ENCODE results near the gene LCA5. TPM values are rescaled to one million over a fixed set of nuclear protein-coding genes. Genes with fewer than 3 reads are reported as not detected.
"Not testable (repeated sequence)": the region's sequence is repeated elsewhere in the genome, so short reads cannot be mapped to it uniquely, and the experiment has no call there.

The LCA5 gene
- total RNA-seq, 1 donor from 2014 or later, result 5.8 TPM

- no peak for DNase-seq (ENCODE audit: low spot score)
Observed at GRCh38 chr6:79467716-79468115, 69.5 kb downstream of the LCA5 start.

DNA sequence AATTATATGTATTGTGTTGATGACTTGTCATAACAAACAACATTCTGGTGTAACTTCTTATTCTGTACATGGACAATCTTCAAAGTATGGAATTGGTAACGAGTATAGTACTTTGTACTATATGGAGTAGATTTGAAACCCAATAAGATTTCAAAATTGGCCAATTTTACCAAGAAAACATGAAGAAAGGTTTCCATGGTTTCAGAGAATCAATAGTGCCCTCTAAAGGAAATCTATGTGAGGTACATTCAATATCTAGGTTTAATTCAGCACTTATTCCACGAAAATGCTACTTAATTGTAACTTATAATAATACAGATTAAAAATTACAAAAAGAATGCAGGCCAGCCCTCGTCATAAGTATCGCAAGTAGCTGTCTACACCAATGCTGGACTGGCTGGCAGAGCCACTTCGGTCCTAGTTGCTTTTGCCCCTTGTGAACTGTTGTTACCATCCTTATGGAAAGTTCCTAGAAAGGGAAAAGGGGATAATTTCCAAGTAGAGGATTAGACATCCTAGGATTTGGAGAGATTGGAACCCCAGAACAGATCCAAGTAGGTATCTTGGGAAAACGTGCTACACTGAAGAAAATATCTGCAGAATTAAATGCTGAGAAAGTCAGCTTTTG, 70.9 kb downstream of the LCA5 start:
- no peak for DNase-seq (ENCODE audit: low spot score)

GRCh38 chr6:79465381-79465780, 71.8 kb downstream of the LCA5 start:
- DNase-seq (ENCODE audit: low spot score), result no peak

- DNase-seq (ENCODE audit: low spot score), result no peak
Observed at GRCh38 chr6:79463621-79464050, 73.6 kb downstream of the LCA5 start.

DNA sequence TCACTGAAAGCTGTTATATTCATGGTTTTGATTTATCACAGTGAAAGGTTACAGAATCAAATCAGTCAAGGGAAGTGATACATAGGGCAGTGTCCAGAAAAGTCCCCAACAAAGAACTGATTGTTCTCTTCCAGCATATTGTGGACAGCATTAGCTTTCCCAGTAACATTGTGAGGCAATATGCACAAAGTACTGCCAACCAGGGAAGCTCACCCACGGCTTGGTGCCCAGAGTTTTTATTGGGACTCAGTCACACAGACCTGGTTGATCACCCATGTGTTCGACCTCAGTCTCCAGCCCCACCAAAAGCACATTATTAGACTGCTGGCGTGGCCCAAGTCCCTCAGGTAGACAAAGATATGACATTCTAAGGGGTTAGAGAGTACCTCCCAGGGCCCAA, 76.0 kb downstream of the LCA5 start:
- DNase-seq (ENCODE audit: low spot score), result no peak

DNA sequence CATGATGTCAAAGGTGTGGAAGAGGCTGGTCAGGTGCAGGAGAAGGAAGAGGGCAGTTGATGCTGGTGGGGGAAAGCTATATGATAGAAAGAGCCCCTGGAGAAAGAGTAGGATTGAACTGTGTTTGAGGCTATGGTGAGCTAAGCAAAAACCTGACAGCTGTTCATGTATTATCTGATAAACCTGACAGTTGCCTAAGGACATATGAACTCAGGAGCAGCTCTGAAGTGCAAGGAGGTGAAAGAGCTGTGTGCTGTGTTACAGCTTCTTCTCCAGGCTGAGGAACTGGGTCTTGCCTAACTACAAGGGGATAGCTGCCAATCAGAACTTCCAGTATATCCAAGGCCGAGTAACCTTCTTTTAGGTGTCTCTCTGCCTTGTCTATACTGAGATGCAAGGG, 81.8 kb downstream of the LCA5 start:
- DNase-seq (ENCODE audit: low spot score), result no peak

DNA sequence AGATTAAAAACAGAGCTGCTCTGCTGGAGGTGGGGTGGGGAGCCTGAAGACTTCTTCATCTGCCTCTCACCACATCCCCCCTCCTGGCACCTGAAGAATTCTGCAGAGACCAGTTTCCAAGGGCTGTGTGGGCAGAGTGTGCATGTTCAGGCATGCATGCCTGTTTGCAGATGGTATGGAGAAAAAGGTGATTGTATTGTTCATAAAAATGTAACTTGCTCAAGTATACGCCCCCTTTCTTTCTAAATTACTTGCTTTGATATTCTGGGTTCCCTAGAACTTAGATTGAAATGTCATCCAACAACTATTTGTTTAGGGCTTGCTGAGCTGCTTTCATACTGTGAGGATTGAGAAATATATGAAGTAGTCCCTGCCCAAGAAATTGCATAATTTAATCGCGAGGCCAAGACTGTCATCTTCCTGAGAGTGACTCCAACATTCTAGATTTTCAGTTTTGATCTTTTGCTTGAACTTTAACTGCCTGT, 83.6 kb downstream of the LCA5 start:
- DNase-seq (ENCODE audit: low spot score), result no peak

GRCh38 chr6:79450984-79451383, 86.2 kb downstream of the LCA5 start:
- no peak for DNase-seq (ENCODE audit: low spot score)

GRCh38 chr6:79446006-79446405, 91.2 kb downstream of the LCA5 start:
- DNase-seq (ENCODE audit: low spot score), result no peak

DNA sequence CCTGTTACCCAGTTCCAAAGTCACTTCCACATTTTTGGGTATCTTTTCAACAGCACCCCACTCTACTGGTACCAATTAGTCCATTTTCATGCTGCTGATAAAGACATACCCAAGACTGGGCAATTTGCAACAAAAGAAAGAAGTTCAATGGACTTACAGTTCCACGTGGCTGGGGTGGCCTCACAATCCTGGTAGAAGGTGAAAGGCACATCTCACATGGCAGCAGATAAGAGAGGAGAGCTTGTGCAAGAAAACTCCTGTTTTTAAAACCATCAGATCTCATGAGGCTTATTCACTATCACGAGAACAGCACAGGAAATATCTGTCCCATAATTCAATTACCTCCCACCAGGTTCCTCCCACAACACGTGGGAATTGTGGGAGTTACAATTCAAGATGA, 93.4 kb downstream of the LCA5 start:
- not testable (repeated sequence) for DNase-seq (ENCODE audit: low spot score)

DNA sequence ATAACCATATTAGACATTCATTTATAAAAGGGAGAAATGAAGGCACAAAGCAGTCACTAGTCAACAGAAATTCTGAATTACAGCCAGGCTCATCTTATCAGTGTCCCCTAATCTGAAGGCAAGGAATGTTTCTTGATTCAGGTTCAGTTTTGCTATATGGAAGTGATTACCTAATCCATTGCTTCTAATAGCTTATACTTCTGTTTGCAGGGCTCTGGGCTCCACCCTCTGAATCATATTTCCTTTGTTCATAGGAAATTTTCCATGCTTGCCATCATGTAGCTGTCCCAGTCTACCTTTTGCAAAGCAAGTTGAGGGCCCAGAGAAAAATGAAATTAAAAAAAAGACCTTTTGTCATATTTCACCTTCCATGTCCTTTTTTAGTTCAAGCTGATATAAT, 96.0 kb downstream of the LCA5 start:
- DNase-seq (ENCODE audit: low spot score), result no peak

DNA sequence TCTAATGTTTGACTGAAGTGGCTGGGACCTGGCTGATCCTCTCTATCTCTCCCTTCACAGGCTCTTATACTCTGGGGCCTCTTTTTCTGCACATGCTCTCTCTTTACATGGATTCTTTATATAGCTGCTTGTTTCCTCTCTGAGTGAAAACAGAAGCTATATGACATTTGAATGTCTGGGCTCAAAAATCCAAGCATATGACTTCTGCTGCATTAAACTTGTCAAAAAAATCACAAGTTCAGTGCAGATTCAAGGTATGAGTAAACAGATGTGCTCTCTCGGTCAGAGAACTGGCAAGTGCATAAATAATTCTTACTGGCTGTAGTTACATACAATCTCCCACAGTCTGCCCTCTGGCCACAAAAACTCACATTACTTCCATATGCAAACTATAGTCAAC, 96.6 kb downstream of the LCA5 start:
- DNase-seq (ENCODE audit: low spot score), result no peak

- DNase-seq (ENCODE audit: low spot score), result no peak
Observed at GRCh38 chr6:79438030-79438429, 99.2 kb downstream of the LCA5 start.

DNA sequence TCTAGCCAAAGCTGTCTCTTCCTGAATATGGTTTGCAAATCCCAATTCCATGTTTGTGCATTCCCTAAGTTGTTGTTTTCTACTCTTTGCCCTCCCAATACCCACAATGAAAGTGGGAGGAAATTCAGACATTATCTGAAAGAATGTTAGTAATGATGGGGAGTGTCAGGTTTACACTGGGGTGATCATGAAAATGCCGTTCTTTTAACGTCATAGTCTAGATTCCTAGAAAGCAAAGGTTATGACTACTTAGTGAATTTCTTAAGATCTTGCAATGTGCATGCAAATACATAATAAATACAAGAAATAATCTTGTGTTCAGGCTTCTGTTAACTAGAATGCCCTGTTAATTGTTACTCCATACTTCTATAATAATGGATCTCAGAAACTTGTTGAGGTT, 101.0 kb downstream of the LCA5 start:
- no peak for DNase-seq (ENCODE audit: low spot score)

GRCh38 chr6:79435746-79436145, 101.5 kb downstream of the LCA5 start:
- DNase-seq (ENCODE audit: low spot score), result no peak

Other genes with a start within 250 kb of the LCA5 start
- gene SH3BGRL2, start 93.9 kb upstream of the LCA5 start, total RNA-seq, result 50.4 TPM